Mononuclear cell (primary cell): ENCODE measurements around the gene CLASP1. TPM values are rescaled to one million over a fixed set of nuclear protein-coding genes. Genes with fewer than 3 reads are reported as not detected.
"Not testable (repeated sequence)": the region's sequence is repeated elsewhere in the genome, so short reads cannot be mapped to it uniquely, and the experiment has no call there.

ENCODE experiments used
- H3K27me3 ChIP-seq: 2 replicates; pipeline ENCODE4 v1.6.0; 2011; ENCODE audit warnings: low read length, control low read depth; ENCODE audit not compliant: insufficient read depth
- H3K4me1 ChIP-seq: 2 replicates; pipeline ENCODE4 v1.5.1; 2011; ENCODE audit warnings: mild to moderate bottlenecking, low read length, control low read depth; ENCODE audit not compliant: insufficient read depth
- H3K4me3 ChIP-seq: 2 replicates; pipeline ENCODE4 v1.5.1; 2011; ENCODE audit warnings: mild to moderate bottlenecking, low read length, moderate library complexity
- H3K9me3 ChIP-seq: 2 replicates; pipeline ENCODE4 v1.5.1; 2011; ENCODE audit warnings: low read depth, mild to moderate bottlenecking, control low read depth, low read length
- total RNA-seq: library from RNA; depleted of rRNA; stranded (reverse); fragments of >200 nt; gene quantifications from one replicate; pipeline ENCODE4 v1.2.3, GENCODE V29; 2012

Gene CLASP1
- total RNA-seq, 1 donor = 74.6 TPM

DNA sequence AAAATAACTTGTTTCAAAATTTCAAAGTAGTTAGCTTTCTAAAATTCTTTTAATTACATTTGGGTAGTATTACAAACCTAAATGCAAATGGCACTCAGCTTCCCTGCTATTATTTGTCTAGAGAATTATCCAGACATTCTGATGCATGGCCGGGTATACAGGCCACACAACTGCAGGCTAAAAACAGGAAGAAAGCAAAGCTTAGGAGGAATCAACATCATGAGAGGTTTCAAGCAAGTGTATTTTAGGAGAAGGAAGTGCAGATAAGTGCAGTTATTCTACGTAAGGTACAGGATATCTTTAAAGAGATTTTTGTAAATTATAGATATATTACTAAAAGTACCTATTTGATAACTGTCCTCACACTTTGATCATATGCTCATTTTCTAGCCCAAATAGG lies 165.4 kb downstream of the CLASP1 start:
- peaks cover 11% of the 10 kb centered on the region for H3K4me1 ChIP-seq
- H3K9me3 ChIP-seq = no peaks in the 10 kb centered on the region
- no peaks in the 10 kb centered on the region for H3K27me3 ChIP-seq
- no peak overlapping the region for H3K4me3 ChIP-seq

DNA sequence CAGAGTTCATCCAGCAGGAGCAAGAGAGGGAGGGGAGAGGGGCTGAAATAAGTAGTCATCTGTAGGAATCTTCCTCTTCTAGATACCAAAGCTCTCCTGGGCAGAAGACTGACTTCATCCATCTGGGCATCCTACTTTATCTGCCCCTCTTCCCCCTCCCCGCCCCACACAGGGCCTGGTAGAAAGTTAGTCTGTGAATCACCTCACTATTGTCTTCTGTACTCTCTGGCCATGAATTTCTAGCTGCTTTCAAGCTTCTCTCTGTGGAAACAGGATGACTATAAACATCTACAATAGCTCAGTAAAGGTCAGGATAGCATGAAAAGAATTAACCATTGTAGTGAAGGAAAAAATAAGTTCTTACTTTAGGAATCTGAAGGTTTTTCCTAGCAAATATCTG lies 166.2 kb downstream of the CLASP1 start:
- no peaks in the 10 kb centered on the region for H3K27me3 ChIP-seq
- no peaks in the 10 kb centered on the region for H3K9me3 ChIP-seq
- peaks cover 8% of the 10 kb centered on the region for H3K4me1 ChIP-seq
- no peak overlapping the region for H3K4me3 ChIP-seq

DNA sequence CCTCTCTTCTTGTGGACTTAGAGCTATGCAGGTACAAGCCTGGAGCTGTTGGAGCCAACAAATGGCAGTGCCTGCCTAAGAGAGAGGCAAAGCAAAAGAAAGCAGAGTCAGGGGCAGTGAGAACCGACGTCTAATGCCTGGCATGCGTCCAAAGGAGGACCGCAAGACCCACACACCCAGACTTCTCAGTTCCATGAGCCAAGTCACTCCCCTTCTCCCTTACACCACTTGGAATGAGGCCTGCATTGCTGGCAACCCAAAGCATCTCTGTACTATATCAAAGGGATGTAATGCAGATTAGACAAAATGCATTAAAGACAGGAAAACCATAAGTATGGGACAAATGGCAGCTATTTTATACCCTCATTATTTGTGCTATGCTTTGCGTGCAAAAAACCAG lies 168.4 kb downstream of the CLASP1 start:
- Histone ChIP-seq H3K27me3 (no peaks in the 10 kb centered on the region), H3K4me1 (peaks cover 13% of the 10 kb centered on the region), H3K4me3 (no peak overlapping the region), H3K9me3 (no peaks in the 10 kb centered on the region)

DNA sequence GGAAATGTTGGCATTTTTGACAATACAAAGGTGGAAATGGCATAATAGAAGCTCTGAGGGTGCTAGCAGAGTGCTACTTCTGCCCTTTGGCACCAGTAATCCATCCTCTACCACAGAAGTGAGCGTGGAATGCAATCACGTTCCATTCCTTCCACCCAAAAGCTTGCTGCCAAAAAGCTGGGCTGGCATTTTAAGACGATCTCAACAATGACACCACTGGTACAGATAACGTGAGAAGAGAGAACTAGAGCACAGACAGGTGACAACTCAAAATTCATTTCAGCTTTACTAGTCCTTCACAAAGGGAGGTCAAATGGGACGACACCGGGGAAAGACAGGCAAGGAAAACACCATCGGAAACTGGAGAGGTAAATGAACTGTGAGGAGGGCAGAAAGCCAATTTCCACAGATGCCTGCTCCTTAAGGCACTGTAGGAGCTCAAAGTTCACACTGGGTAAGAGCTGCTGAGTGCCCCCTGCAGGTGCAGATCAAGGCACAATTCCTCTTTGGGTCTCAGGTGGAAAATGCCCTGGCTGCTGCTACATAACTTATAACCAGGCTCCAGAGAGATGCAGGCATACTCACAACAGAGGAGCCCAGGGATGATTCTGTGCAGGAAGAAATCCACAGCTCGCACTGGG lies 169.3 kb downstream of the CLASP1 start:
- Histone ChIP-seq H3K9me3 (no peaks in the 10 kb centered on the region), H3K4me3 (no peak overlapping the region), H3K4me1 (peaks cover 13% of the 10 kb centered on the region), H3K27me3 (no peaks in the 10 kb centered on the region)

DNA sequence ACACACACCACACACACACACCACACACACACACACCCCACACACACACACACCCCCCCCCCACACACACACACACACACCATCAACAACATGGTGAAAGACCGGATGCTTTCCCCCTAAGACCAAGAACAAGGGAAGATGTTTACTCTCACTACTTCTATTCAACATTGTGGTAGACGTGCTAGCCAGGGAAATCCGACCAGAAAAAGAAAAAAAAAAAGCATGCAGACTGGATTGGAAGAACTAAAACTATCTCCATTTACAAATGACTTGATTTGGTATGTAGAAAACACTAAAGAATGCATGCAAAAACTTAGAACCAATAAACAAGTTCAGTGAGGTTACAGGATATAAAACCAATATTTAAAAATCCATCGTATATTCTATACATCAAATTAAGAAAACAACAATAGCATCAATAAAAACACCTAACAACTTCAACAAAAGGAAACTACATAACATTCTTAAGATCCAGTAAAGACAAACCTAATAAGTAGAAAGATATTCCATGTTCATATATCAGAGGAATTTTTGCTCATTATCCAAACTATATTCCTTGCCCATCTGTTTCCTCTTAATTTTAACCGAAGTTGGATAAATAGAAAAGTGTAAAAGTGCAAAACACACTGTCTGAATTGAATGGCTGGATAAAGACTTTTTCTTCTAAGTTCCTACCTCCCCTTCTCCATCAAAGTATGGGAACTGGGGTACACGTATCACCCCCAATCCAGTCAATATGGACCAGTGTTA lies 170.1 kb downstream of the CLASP1 start:
- H3K27me3 ChIP-seq = no peaks in the 10 kb centered on the region
- H3K4me3 ChIP-seq = no peak overlapping the region
- no peaks in the 10 kb centered on the region for H3K9me3 ChIP-seq
- H3K4me1 ChIP-seq = peaks cover 8% of the 10 kb centered on the region

DNA sequence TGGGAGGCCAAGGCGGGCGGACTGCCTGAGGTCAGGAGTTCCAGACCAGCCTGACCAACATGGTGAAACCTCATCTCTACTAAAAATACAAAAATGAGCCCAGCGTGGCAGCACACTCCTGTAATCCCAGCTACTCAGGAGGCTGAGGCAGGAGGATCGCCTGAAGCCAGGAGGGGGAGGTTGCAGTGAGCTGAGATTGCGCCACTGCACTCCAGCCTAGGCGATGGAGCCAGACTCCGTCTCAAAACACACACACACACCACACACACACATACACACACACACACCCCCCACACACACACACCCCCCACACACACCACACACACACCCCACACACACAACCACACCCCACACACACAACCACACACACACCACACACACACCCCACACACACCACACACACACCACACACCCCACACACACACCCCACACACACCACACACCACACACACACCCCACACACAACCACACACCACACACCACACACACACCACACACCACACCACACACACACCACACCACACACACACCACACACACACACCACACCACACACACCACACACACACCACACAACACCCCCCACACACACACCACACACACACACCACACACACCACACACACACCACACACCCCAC lies 170.8 kb downstream of the CLASP1 start:
- H3K27me3 ChIP-seq, H3K9me3 ChIP-seq, H3K4me1 ChIP-seq, H3K4me3 ChIP-seq: not testable (repeated sequence)

DNA sequence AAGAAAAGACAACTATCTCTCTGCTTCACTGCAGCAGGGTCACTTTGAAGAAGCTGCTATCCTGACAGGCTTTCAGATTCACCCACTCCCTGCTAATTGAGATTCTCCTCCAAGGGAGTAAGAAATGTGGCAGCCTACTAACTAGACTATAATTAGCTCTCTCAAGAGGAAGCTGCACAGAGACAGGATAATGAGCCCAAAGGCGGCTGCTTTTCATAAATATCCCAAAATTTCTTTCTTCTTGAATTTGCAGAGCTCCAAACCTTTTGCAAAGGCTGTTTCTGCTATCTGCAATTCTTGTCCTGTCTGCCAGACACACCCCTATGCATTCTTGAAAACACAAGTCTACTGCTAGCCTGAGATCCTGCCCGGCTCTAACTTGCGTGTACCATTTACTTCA lies 172.6 kb downstream of the CLASP1 start:
- no peaks in the 10 kb centered on the region for H3K27me3 ChIP-seq

DNA sequence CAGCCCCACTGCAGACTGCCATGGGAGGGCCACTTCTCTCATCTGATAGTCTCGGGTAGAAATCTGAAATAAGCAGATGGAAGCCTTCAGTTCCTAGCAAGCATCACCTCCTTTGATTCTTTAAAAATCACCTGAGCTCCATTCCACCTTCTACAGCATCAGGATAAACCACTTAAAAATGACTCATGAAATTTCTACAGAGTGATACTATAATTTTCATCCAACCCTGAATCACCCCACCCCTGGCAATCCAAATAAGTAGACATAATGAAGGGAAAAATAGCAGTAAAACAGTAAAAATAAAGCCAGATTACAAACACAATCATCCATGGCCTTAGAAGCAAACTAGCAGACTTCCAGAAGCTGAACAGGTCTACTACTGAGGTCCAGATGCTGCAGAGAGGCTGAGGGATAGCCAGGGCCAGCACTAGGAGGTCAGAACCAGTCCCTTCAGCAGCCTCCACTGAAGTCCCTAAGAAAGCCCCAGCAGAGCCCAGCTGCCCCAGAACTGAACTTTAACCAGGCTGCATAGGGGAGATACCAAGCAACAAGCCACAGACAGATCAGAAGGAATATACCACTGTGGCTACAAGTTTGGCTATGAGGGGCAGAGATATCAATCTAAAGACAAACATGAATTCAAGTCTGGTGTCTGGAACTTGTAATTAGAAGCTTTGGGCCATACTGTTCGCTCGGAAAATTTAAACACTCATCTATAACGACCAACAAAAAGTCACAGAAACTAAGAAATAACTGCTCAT lies 173.3 kb downstream of the CLASP1 start:
- Histone ChIP-seq H3K4me3 (no peak overlapping the region), H3K27me3 (no peaks in the 10 kb centered on the region), H3K9me3 (no peaks in the 10 kb centered on the region), H3K4me1 (peaks cover 5% of the 10 kb centered on the region)

More for the DNA sequence above, 172.6 kb downstream of the CLASP1 start:
- Histone ChIP-seq H3K9me3 (no peaks in the 10 kb centered on the region), H3K4me1 (peaks cover 5% of the 10 kb centered on the region), H3K4me3 (no peak overlapping the region)

DNA sequence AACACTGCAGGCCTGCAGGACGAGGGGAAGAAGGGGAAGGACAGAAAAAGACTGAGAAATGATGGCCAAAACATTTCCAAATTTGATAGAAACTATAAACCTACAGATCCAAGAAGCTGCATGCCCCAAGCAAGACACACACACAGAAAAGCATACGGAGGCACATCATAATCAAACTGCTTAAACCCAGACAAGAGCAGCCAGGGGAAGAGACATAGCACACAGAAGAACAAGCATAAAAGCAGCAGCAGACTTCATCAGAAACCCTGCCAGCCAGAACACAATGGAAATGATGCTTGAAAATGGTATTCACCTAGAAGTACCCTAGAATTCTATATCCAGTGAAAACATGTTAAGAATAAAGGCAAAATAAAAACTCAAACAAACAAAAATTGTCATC lies 175.8 kb downstream of the CLASP1 start:
- peaks cover 5% of the 10 kb centered on the region for H3K4me1 ChIP-seq
- H3K27me3 ChIP-seq = no peaks in the 10 kb centered on the region
- no peaks in the 10 kb centered on the region for H3K9me3 ChIP-seq
- H3K4me3 ChIP-seq = no peak overlapping the region

DNA sequence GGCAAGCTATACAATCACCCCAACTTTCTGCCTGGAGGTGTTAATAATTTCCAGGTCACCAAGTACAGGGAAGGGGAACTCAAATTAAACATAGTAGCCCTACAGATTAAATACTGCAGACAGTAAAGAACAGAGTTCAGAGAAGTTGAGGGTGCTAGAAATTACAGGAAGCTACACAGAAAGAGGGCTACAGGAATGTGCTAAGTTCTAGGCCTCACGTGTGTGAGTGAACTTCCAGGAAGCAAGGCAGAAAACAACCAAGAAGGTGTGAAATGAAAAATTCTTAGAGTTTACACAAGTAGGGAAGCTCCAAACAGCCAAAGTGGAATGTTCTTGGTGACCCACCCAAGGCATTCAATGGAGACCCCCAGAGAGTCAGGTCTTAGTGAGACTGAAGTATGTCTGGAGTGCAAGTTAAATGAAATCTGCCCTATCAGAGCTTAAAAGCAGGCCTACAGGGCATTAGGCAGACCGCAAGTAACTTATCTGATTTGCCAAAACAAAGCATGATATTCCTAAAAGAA lies 176.7 kb downstream of the CLASP1 start:
- H3K9me3 ChIP-seq = no peaks in the 10 kb centered on the region
- H3K4me1 ChIP-seq = peaks cover 5% of the 10 kb centered on the region
- no peak overlapping the region for H3K4me3 ChIP-seq
- H3K27me3 ChIP-seq = no peaks in the 10 kb centered on the region

DNA sequence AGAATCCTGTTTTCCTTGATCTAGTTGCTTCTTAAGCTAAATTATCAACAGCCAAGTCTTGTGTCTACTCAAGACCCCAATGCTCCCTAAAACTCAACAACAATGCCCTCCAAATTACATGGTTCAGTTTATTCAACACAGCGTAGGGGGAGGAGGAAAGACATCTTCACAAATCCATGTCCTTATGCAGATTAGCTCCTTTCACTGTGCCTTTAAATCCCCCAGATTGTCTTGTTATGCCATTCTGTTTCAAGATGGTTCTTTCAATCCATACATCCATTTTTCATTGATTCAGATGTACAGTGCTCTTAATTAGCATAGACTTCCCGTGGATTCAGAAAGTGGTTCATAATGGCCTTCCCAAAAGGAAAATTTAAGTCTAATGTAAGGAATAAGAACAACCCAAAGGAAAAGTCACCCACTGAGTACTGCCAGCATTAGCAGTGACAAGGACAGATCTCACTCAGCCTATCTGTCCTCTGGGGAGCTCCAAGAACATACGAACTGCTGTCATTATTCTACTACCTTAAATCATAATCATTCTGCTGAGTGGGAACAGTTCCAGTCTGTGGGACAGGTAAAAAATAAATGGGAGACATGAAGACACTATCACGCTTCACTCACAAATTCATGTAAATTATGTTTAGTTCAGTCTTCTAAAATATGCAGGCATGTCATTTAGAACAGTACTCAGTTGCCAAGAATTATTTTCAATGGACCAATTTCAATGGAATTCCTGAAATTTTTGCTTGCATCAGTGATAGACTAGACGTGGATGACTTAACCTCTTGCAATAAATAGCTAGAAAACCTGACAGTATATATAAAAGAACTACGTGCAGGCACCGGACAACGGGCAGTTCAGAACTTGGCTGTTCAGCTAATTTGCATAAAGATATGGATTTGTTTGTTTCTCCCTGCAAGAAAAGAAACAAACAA lies 177.5 kb downstream of the CLASP1 start:
- Histone ChIP-seq H3K4me1 (peaks cover 3% of the 10 kb centered on the region), H3K4me3 (no peak overlapping the region), H3K9me3 (no peaks in the 10 kb centered on the region), H3K27me3 (no peaks in the 10 kb centered on the region)

DNA sequence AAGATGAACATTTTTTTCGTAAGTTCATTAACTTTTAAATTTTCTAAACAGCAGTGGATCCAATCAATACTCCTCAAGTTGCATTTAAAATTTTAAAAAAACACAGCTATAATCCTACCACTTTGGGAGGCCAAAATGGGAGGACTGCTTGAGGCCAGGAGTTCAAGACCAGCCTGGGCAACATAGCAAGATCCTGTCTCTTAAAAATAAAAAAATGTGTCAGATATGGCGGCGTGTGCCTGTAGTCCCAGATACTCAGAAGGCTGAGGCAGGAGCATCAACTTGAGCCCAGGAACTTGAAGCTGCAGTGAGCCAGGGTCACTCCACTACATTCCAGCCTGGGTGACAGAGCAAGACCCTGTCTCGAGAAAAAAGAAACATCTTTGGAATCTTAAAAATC lies 178.3 kb downstream of the CLASP1 start:
- no peaks in the 10 kb centered on the region for H3K27me3 ChIP-seq
- no peaks in the 10 kb centered on the region for H3K9me3 ChIP-seq
- no peak overlapping the region for H3K4me3 ChIP-seq
- no peaks in the 10 kb centered on the region for H3K4me1 ChIP-seq

DNA sequence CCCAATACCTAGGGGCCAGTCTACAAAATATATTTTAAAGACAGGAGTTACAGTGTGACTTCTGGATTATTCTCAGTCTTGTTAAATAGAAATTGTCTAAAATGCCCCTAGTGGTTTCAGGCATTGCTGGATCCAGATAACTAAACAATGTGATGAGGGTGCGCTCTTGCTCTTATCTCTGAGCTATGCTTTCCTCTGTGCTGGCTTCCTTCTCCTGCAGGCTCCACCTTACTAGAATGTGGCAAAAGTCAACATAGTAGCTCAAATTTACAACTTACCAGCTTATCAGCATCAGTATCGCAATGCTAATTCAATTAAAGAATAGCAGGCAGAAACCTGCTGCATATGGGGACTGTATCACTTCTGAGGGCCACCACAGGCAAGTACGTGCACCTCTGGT lies 179.9 kb downstream of the CLASP1 start:
- Histone ChIP-seq H3K4me3 (no peak overlapping the region), H3K9me3 (no peaks in the 10 kb centered on the region), H3K27me3 (no peaks in the 10 kb centered on the region), H3K4me1 (no peaks in the 10 kb centered on the region)

DNA sequence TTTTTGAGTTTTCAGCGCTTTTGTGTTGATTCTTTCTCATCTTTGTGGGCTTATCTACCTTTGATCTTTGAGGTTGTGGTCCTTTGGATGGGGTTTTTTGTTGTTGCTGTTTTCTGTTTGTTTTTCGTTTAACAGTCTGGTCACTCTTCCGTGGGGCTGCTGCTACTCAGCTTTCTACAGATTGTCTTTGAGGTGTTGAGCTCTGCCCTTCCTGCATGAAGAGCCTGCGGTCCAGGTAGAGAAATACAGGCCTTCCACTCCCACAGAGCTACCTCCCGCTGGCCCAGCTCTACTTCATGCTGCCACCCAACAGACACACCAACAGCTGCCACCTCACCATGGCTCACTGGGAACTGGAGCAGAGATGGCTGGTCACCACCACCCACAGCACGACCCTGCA lies 180.3 kb downstream of the CLASP1 start:
- Histone ChIP-seq H3K9me3 (no peaks in the 10 kb centered on the region), H3K27me3 (no peaks in the 10 kb centered on the region), H3K4me1 (no peaks in the 10 kb centered on the region)

More for the DNA sequence above, 180.3 kb downstream of the CLASP1 start:
- H3K4me3 ChIP-seq = no peak overlapping the region
